Esophagus mucosa (tissue), 1 donor: ENCODE results near the gene EIF4A2. TPM values are rescaled to one million over a fixed set of nuclear protein-coding genes. Genes with fewer than 3 reads are reported as not detected.

ENCODE experiments used
- ATAC-seq: fragments of 200-7000 bp; cut with Tn5 transposase; one replicate; pipeline ENCODE4 v1.9.1; 2020
- total RNA-seq: library from RNA; stranded (reverse); gene quantifications from one replicate; pipeline ENCODE4 v1.2.4, GENCODE V29; 2023
- donor health status: DM: yes; HTN: yes; CAD: no.

The EIF4A2 gene
- total RNA-seq = 118 TPM

- ATAC-seq = peak; percentile 84
Observed at GRCh38 chr3:186783058-186783730, at the start of gene EIF4A2. EIF4A2 (plus strand) TSS chr3:186783577; CDS start chr3:186783611, 34 bp downstream.

GRCh38 chr3:186742618-186743380 is 40.6 kb upstream of the EIF4A2 start:
- ATAC-seq = no peak

- ATAC-seq = no peak
Observed at GRCh38 chr3:186743666-186744065, 39.7 kb upstream of the EIF4A2 start.

- peak; percentile 89 for ATAC-seq
Observed at GRCh38 chr3:186746008-186746407, 37.4 kb upstream of the EIF4A2 start.

GRCh38 chr3:186750316-186750715 is 33.1 kb upstream of the EIF4A2 start:
- ATAC-seq = no peak

- no peak for ATAC-seq
Observed at GRCh38 chr3:186751480-186751879, 31.9 kb upstream of the EIF4A2 start.

- peak; percentile 57 for ATAC-seq
Observed at GRCh38 chr3:186754006-186754405, 29.4 kb upstream of the EIF4A2 start.

- no peak for ATAC-seq
Observed at GRCh38 chr3:186754871-186755270, 28.5 kb upstream of the EIF4A2 start.

- ATAC-seq = no peak
Observed at GRCh38 chr3:186757214-186757613, 26.2 kb upstream of the EIF4A2 start.

GRCh38 chr3:186757686-186758220 is 25.6 kb upstream of the EIF4A2 start:
- no peak for ATAC-seq

- ATAC-seq = no peak
Observed at GRCh38 chr3:186759231-186759930, 24.0 kb upstream of the EIF4A2 start.

GRCh38 chr3:186760141-186760833 is 23.1 kb upstream of the EIF4A2 start:
- ATAC-seq = peak; percentile 94

GRCh38 chr3:186760897-186761447 is 22.4 kb upstream of the EIF4A2 start:
- ATAC-seq = no peak

GRCh38 chr3:186772281-186772694 is 11.1 kb upstream of the EIF4A2 start:
- peak; percentile 21 for ATAC-seq

GRCh38 chr3:186772701-186773417 is 10.5 kb upstream of the EIF4A2 start:
- ATAC-seq = peak; percentile 80

- ATAC-seq = no peak
Observed at GRCh38 chr3:186775999-186776398, 7.4 kb upstream of the EIF4A2 start.

GRCh38 chr3:186779204-186779603 is 4.2 kb upstream of the EIF4A2 start:
- no peak for ATAC-seq

- ATAC-seq = no peak
Observed at GRCh38 chr3:186782542-186783057, 777 bp upstream of the EIF4A2 start.

GRCh38 chr3:186783731-186784515 is 546 bp downstream of the EIF4A2 start:
- peak; percentile 87 for ATAC-seq

GRCh38 chr3:186784820-186785494 is 1.6 kb downstream of the EIF4A2 start:
- ATAC-seq = no peak
